Right renal cortex interstitium (tissue), 3 donors: ENCODE measurements around the gene DEPDC5. TPM values are rescaled to one million over a fixed set of nuclear protein-coding genes. Genes with fewer than 3 reads are reported as not detected.

ENCODE experiments used
- DNase-seq, 3 donors: peaks; one replicate each; pipeline ENCODE4 v3.0.0-alpha.2; 2013; ENCODE audit warnings: low read depth in 3 of 3, low spot score in 2 of 3
- polyA plus RNA-seq, 3 donors: library from polyadenylated mRNA; unstranded; fragments of 120-200 nt; gene quantifications; one replicate each; pipeline ENCODE4 v1.2.1, GENCODE V29; 2013; ENCODE audit not compliant: insufficient read length in 3 of 3

The DEPDC5 gene
- polyA plus RNA-seq, 3 donors, result 14.0 to 16.5 (median 14.8) TPM

- DNase-seq, result no peak
Observed at GRCh38 chr22:31919730-31920129, 165.9 kb downstream of the DEPDC5 start.

- DNase-seq, result no peak
Observed at GRCh38 chr22:31920306-31920705, 166.5 kb downstream of the DEPDC5 start.

- DNase-seq, result no peak
Observed at GRCh38 chr22:31921106-31921505, 167.3 kb downstream of the DEPDC5 start.

GRCh38 chr22:31922534-31922933 lies 168.7 kb downstream of the DEPDC5 start:
- no peak for DNase-seq

GRCh38 chr22:31923136-31923535 lies 169.3 kb downstream of the DEPDC5 start:
- no peak for DNase-seq

GRCh38 chr22:31923747-31924146 lies 169.9 kb downstream of the DEPDC5 start:
- DNase-seq, result no peak

GRCh38 chr22:31925056-31925455 lies 171.2 kb downstream of the DEPDC5 start:
- no peak for DNase-seq

GRCh38 chr22:31926024-31926423 lies 172.2 kb downstream of the DEPDC5 start:
- no peak for DNase-seq

- no peak for DNase-seq
Observed at GRCh38 chr22:31926969-31927368, 173.2 kb downstream of the DEPDC5 start.

GRCh38 chr22:31927562-31927961 lies 173.7 kb downstream of the DEPDC5 start:
- no peak for DNase-seq

GRCh38 chr22:31929167-31929930 lies 175.5 kb downstream of the DEPDC5 start:
- peak in 2 of 3 donors; percentile 48 to 72 for DNase-seq

- no peak for DNase-seq
Observed at GRCh38 chr22:31932863-31933262, 179.0 kb downstream of the DEPDC5 start.

- DNase-seq, result no peak
Observed at GRCh38 chr22:31933406-31933805, 179.6 kb downstream of the DEPDC5 start.

GRCh38 chr22:31933816-31934482 lies 180.1 kb downstream of the DEPDC5 start:
- no peak for DNase-seq

- DNase-seq, result no peak
Observed at GRCh38 chr22:31935961-31936635, 182.3 kb downstream of the DEPDC5 start.

- no peak for DNase-seq
Observed at GRCh38 chr22:31937341-31937740, 183.5 kb downstream of the DEPDC5 start.

GRCh38 chr22:31938296-31938695 lies 184.5 kb downstream of the DEPDC5 start:
- no peak for DNase-seq

- no peak for DNase-seq
Observed at GRCh38 chr22:31940506-31940905, 186.7 kb downstream of the DEPDC5 start.

- DNase-seq, result no peak
Observed at GRCh38 chr22:31942091-31942490, 188.3 kb downstream of the DEPDC5 start.

GRCh38 chr22:31943206-31943977 lies 189.6 kb downstream of the DEPDC5 start:
- DNase-seq, result no peak
